ENCODE measurements around the gene KLRC4. TPM values are rescaled to one million over a fixed set of nuclear protein-coding genes. Genes with fewer than 3 reads are reported as not detected.
"Not testable (repeated sequence)": the region's sequence is repeated elsewhere in the genome, so short reads cannot be mapped to it uniquely, and the experiment has no call there.

The KLRC4 gene
- total and polyA plus RNA-seq, 4 donors, result 0.17 to 1.3 (median 0.32) TPM

- H3K4me1 ChIP-seq (ENCODE audit: control insufficient read depth in 4 of 4, insufficient read depth in 4 of 4, low read length in 3 of 4), result no peaks in the 10 kb centered on the region
- no peak overlapping the region for H3K9ac ChIP-seq (ENCODE audit: low read depth in 1 of 2, low read length in 2 of 2)
- no peak overlapping the region for H3K4me3 ChIP-seq (ENCODE audit: low read depth in 1 of 3, low read length in 3 of 3)
- H3K27me3 ChIP-seq (ENCODE audit: control insufficient read depth in 4 of 4, insufficient read depth in 4 of 4, low read length in 3 of 4), result peaks cover 0 to 2% (median 0%) of the 10 kb centered on the region in 4 donors
- DNase-seq (ENCODE audit: low spot score), result no peak
- WGBS, result 65% methylated on average over 7 of the region's 7 CpGs
- no peaks in the 10 kb centered on the region for H3K9me3 ChIP-seq (ENCODE audit: control insufficient read depth in 4 of 4, low read length in 3 of 4)
- no peak overlapping the region for H3K27ac ChIP-seq (ENCODE audit: low read depth in 1 of 2, low read length in 2 of 2)
- TF ChIP-seq EGR1 (IDR thresholded peaks at IDR 0.05; ENCODE audit: low read depth in 2 of 2), result no peak
- TF ChIP-seq FOXA1 (IDR thresholded peaks at IDR 0.05), result no peak
- no peak for TF ChIP-seq GABPA (IDR thresholded peaks at IDR 0.05 in 1 of 2, conservative IDR thresholded peaks at IDR 0.05 in 1 of 2)
- no peaks in the 10 kb centered on the region for H3K36me3 ChIP-seq (ENCODE audit: control insufficient read depth in 4 of 4, insufficient read depth in 3 of 4, low read depth in 1 of 4, low read length in 3 of 4)
Observed at GRCh38 chr12:10392394-10392930, 17.1 kb downstream of the KLRC4 start.

- not testable (repeated sequence) for H3K27ac ChIP-seq (ENCODE audit: low read depth in 1 of 2, low read length in 2 of 2); H3K9ac ChIP-seq (ENCODE audit: low read depth in 1 of 2, low read length in 2 of 2); H3K4me3 ChIP-seq (ENCODE audit: low read depth in 1 of 3, low read length in 3 of 3); H3K27me3 ChIP-seq (ENCODE audit: control insufficient read depth in 4 of 4, insufficient read depth in 4 of 4, low read length in 3 of 4); DNase-seq (ENCODE audit: low spot score); H3K4me1 ChIP-seq (ENCODE audit: control insufficient read depth in 4 of 4, insufficient read depth in 4 of 4, low read length in 3 of 4); H3K9me3 ChIP-seq (ENCODE audit: control insufficient read depth in 4 of 4, low read length in 3 of 4); H3K36me3 ChIP-seq (ENCODE audit: control insufficient read depth in 4 of 4, insufficient read depth in 3 of 4, low read depth in 1 of 4, low read length in 3 of 4)
- WGBS, result 88% methylated on average over 7 of the region's 7 CpGs
Observed at GRCh38 chr12:10390991-10391390, 18.6 kb downstream of the KLRC4 start.

- H3K9me3 ChIP-seq (ENCODE audit: control insufficient read depth in 4 of 4, low read length in 3 of 4), result no peaks in the 10 kb centered on the region
- DNase-seq (ENCODE audit: low spot score), result no peak
- H3K27me3 ChIP-seq (ENCODE audit: control insufficient read depth in 4 of 4, insufficient read depth in 4 of 4, low read length in 3 of 4), result peaks cover 0 to 2% (median 0%) of the 10 kb centered on the region in 4 donors
- no peak within 1 kb of the TSS for H3K4me3 ChIP-seq (ENCODE audit: low read depth in 1 of 3, low read length in 3 of 3)
- peak within 1 kb of the TSS in 1 of 2 donors; percentile 20 for H3K9ac ChIP-seq (ENCODE audit: low read depth in 1 of 2, low read length in 2 of 2)
- no peaks in the 10 kb centered on the region for H3K36me3 ChIP-seq (ENCODE audit: control insufficient read depth in 4 of 4, insufficient read depth in 3 of 4, low read depth in 1 of 4, low read length in 3 of 4)
- H3K27ac ChIP-seq (ENCODE audit: low read depth in 1 of 2, low read length in 2 of 2), result no peak within 1 kb of the TSS
- H3K4me1 ChIP-seq (ENCODE audit: control insufficient read depth in 4 of 4, insufficient read depth in 4 of 4, low read length in 3 of 4), result no peaks in the 10 kb centered on the region
- TF ChIP-seq, protein P1, sequence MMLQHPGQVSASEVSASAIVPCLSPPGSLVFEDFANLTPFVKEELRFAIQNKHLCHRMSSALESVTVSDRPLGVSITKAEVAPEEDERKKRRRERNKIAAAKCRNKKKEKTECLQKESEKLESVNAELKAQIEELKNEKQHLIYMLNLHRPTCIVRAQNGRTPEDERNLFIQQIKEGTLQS (IDR thresholded peaks at IDR 0.05), result no peak
- TF ChIP-seq REST (IDR thresholded peaks at IDR 0.05) (no peak), NR2F2 (IDR thresholded peaks at IDR 0.05) (no peak), CTCF (IDR thresholded peaks at IDR 0.05; ENCODE audit: low read depth, low read length, missing input control) (no peak), EGR1 (IDR thresholded peaks at IDR 0.05; ENCODE audit: low read depth in 2 of 2) (no peak), JUND (IDR thresholded peaks at IDR 0.05) (no peak), TAF1 (conservative IDR thresholded peaks at IDR 0.05) (no peak), YY1 (IDR thresholded peaks at IDR 0.05) (no peak), SP1 (IDR thresholded peaks at IDR 0.05) (no peak), MAX (IDR thresholded peaks at IDR 0.05) (no peak), HNF4G (IDR thresholded peaks at IDR 0.05) (no peak), GABPA (IDR thresholded peaks at IDR 0.05 in 1 of 2, conservative IDR thresholded peaks at IDR 0.05 in 1 of 2) (no peak), RXRA (IDR thresholded peaks at IDR 0.05) (no peak), FOXA1 (IDR thresholded peaks at IDR 0.05) (no peak), FOXA2 (IDR thresholded peaks at IDR 0.05) (no peak), ZBTB33 (IDR thresholded peaks at IDR 0.05) (no peak)
- 64% methylated on average over 1 of the region's 1 CpG for WGBS
Observed at GRCh38 chr12:10389904-10390303, 19.7 kb downstream of the KLRC4 start, which contains the start of gene KLRK1. KLRK1 (minus strand) TSS chr12:10390041; CDS start chr12:10388810, 1,231 bp downstream.

All from liver (tissue), 9 donors.